Stimulated activated CD8-positive, alpha-beta memory T cell treated with anti-CD3 and anti-CD28 coated beads, Interleukin-2, amount 100 ng/mL, for 48 hours (primary cell): ENCODE data around the gene USP34.

Experiments used
- DNase-seq, 2 donors: peaks; one replicate each; pipeline ENCODE4 v3.0.0-alpha.2; 2020; ENCODE audit warnings: low read depth in 2 of 2

USP34 gene

GRCh38 chr2:61320181-61320580 is 150.7 kb downstream of the USP34 start:
- DNase-seq, result no peak

GRCh38 chr2:61318553-61318952 is 152.3 kb downstream of the USP34 start:
- no peak for DNase-seq

- DNase-seq, result no peak
Observed at GRCh38 chr2:61295981-61296380, 174.9 kb downstream of the USP34 start.

- no peak for DNase-seq
Observed at GRCh38 chr2:61291851-61292575, 178.9 kb downstream of the USP34 start.

GRCh38 chr2:61288070-61288841 is 182.6 kb downstream of the USP34 start:
- no peak for DNase-seq

- no peak for DNase-seq
Observed at GRCh38 chr2:61287254-61287653, 183.6 kb downstream of the USP34 start.

GRCh38 chr2:61283443-61284160 is 187.3 kb downstream of the USP34 start:
- DNase-seq, result no peak

- DNase-seq, result no peak
Observed at GRCh38 chr2:61282104-61282590, 188.7 kb downstream of the USP34 start.

- DNase-seq, result no peak
Observed at GRCh38 chr2:61281321-61281720, 189.6 kb downstream of the USP34 start.

- no peak for DNase-seq
Observed at GRCh38 chr2:61277756-61278155, 193.1 kb downstream of the USP34 start.

GRCh38 chr2:61275575-61276184 is 195.2 kb downstream of the USP34 start:
- DNase-seq, result no peak

- no peak for DNase-seq
Observed at GRCh38 chr2:61272421-61273070, 198.3 kb downstream of the USP34 start.

- DNase-seq, result no peak
Observed at GRCh38 chr2:61268249-61268648, 202.6 kb downstream of the USP34 start.

- no peak for DNase-seq
Observed at GRCh38 chr2:61266632-61267505, 204.0 kb downstream of the USP34 start.

- DNase-seq, result no peak
Observed at GRCh38 chr2:61263830-61264229, 207.1 kb downstream of the USP34 start.

- no peak for DNase-seq
Observed at GRCh38 chr2:61262699-61263098, 208.2 kb downstream of the USP34 start.

GRCh38 chr2:61257446-61257845 is 213.4 kb downstream of the USP34 start:
- no peak for DNase-seq

GRCh38 chr2:61255580-61256437 is 215.1 kb downstream of the USP34 start:
- no peak for DNase-seq

- no peak for DNase-seq
Observed at GRCh38 chr2:61254536-61254935, 216.4 kb downstream of the USP34 start.

- DNase-seq, result no peak
Observed at GRCh38 chr2:61253136-61253535, 217.8 kb downstream of the USP34 start.
